Osteocyte (in vitro differentiated cells): ENCODE measurements around the gene ADGRL2. TPM values are rescaled to one million over a fixed set of nuclear protein-coding genes. Genes with fewer than 3 reads are reported as not detected.

Experiments used
- DNase-seq: peaks from one replicate; pipeline ENCODE4 v3.0.0; 2021; ENCODE audit warnings: mixed read lengths; ENCODE audit not compliant: unreplicated experiment; ENCODE audit errors: extremely low spot score
- H3K27ac Mint-ChIP-seq: one replicate; pipeline ENCODE4 v1.8.0; 2021; ENCODE audit warnings: mild to moderate bottlenecking, mixed read lengths; ENCODE audit not compliant: unreplicated experiment
- H3K27me3 Mint-ChIP-seq: one replicate; pipeline ENCODE4 v1.8.0; 2021; ENCODE audit warnings: mixed read lengths; ENCODE audit not compliant: unreplicated experiment
- H3K36me3 Mint-ChIP-seq: one replicate; pipeline ENCODE4 v1.8.0; 2021; ENCODE audit warnings: mixed read lengths; ENCODE audit not compliant: unreplicated experiment
- H3K4me1 Mint-ChIP-seq: one replicate; pipeline ENCODE4 v1.8.0; 2021; ENCODE audit warnings: mixed read lengths; ENCODE audit not compliant: unreplicated experiment
- H3K4me3 Mint-ChIP-seq: one replicate; pipeline ENCODE4 v1.8.0; 2021; ENCODE audit warnings: mild to moderate bottlenecking, moderate library complexity, mixed read lengths; ENCODE audit not compliant: unreplicated experiment
- H3K9me3 Mint-ChIP-seq: one replicate; pipeline ENCODE4 v1.8.0; 2021; ENCODE audit warnings: mixed read lengths; ENCODE audit not compliant: unreplicated experiment
- CTCF ChIP-seq: fragments of 200-600 bp; sonication (generic); IDR thresholded peaks from 2 replicates; pipeline ENCODE4 v1.5.0; 2021; ENCODE audit warnings: antibody characterized with exemption, mild to moderate bottlenecking, moderate library complexity
- total RNA-seq: library from RNA; stranded (reverse); gene quantifications from 2 replicates; pipeline ENCODE4 v1.2.1, GENCODE V29; 2021

ADGRL2 gene
- total RNA-seq, 1 donor from 2014 or later, result 76.3 TPM

GRCh38 chr1:81836007-81836626, 35.4 kb downstream of the ADGRL2 start:
- Mint-ChIP-seq H3K4me3 (no peak overlapping the region), H3K9me3 (no peaks in the 10 kb centered on the region), H3K27me3 (no peaks in the 10 kb centered on the region), H3K27ac (no peak overlapping the region), H3K36me3 (peaks cover 10% of the 10 kb centered on the region), H3K4me1 (peaks cover 49% of the 10 kb centered on the region)
- TF ChIP-seq CTCF, result no peak
- no peak for DNase-seq

GRCh38 chr1:81838600-81839218, 38.0 kb downstream of the ADGRL2 start:
- Mint-ChIP-seq H3K4me1 (peaks cover 28% of the 10 kb centered on the region), H3K9me3 (no peaks in the 10 kb centered on the region), H3K4me3 (no peak overlapping the region), H3K27me3 (no peaks in the 10 kb centered on the region), H3K27ac (no peak overlapping the region), H3K36me3 (peaks cover 20% of the 10 kb centered on the region)
- no peak for DNase-seq
- no peak for TF ChIP-seq CTCF

DNA sequence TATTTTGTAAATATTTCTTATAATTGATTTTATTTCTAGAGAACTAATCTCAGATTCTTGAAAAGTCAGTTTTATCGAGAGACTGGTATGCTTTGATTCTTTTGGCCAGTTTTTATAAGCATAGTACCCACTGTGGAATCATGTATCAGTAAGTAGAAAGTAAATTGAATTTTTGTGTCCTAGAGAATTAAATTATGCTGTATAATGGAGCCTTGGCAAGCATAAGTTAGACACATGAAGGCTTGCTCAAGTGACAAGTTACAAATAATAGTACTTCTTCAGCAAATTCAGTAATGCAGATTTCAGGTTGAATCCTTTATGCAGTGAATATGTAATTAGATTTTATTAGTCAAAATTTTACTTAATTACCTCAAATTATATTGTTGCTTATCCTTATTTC, 40.1 kb downstream of the ADGRL2 start:
- H3K36me3 Mint-ChIP-seq, result peaks cover 23% of the 10 kb centered on the region
- no peak for DNase-seq
- H3K27ac Mint-ChIP-seq, result no peak overlapping the region
- TF ChIP-seq CTCF, result no peak
- H3K9me3 Mint-ChIP-seq, result no peaks in the 10 kb centered on the region
- no peaks in the 10 kb centered on the region for H3K27me3 Mint-ChIP-seq
- H3K4me1 Mint-ChIP-seq, result peaks cover 11% of the 10 kb centered on the region
- no peak overlapping the region for H3K4me3 Mint-ChIP-seq

DNA sequence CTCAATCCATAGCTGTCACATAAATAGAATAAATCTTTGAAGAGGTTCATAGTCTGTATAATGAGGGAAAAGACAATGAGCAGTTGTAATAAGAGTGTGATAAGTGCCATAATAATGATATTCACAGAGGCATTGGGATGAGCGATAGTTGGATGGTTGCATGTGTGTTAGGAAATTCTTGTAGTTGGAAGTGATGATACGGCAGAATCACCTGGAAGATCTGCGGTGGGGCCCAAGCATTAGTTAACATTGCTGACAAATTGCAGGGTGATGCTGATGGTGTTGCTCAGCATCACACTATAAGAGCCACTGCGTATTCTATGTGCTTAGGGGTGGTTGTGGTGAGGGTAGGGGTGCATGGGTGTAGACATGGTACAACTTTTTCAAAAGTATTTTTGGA, 41.1 kb downstream of the ADGRL2 start:
- Mint-ChIP-seq H3K27ac (no peak overlapping the region), H3K36me3 (peaks cover 27% of the 10 kb centered on the region), H3K4me3 (no peak overlapping the region), H3K9me3 (no peaks in the 10 kb centered on the region), H3K27me3 (no peaks in the 10 kb centered on the region), H3K4me1 (peaks cover 3% of the 10 kb centered on the region)
- no peak for TF ChIP-seq CTCF
- DNase-seq, result no peak

DNA sequence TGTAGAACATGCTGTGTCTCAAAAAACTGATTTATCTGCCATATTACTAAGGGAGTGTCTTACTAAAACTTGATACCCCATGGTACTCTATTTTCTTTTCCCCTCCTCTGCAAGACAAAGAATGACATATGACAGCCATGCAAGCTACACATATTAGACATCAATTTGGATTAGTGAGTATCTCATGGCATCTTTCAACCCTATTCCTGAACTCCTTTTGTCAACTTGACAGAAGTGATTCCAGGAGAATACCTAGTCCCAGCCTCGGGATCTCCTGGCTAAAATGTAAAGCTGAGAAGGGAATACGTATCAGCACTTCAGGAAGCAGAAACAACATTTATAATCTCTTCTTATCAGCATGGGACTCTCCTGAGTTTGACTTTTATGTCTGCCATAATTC, 43.7 kb downstream of the ADGRL2 start:
- TF ChIP-seq CTCF, result no peak
- no peak for DNase-seq
- Mint-ChIP-seq H3K9me3 (no peaks in the 10 kb centered on the region), H3K27ac (no peak overlapping the region), H3K4me3 (no peak overlapping the region), H3K36me3 (peaks cover 24% of the 10 kb centered on the region), H3K4me1 (no peaks in the 10 kb centered on the region), H3K27me3 (no peaks in the 10 kb centered on the region)
